Activated CD8-positive, alpha-beta T cell treated with anti-CD3 and anti-CD28 coated beads for 36 hours (primary cell): ENCODE measurements around the gene AUH. TPM values are rescaled to one million over a fixed set of nuclear protein-coding genes. Genes with fewer than 3 reads are reported as not detected.
"Not testable (repeated sequence)": the region's sequence is repeated elsewhere in the genome, so short reads cannot be mapped to it uniquely, and the experiment has no call there.

ENCODE experiments used
- ATAC-seq: fragments of 200-7000 bp; cut with Tn5 transposase; one replicate; pipeline ENCODE4 v1.10.0; 2021; ENCODE audit warnings: mild to moderate bottlenecking, moderate library complexity
- CTCF ChIA-PET: fragments of 350-600 bp; sonication (Branson Sonifier 250); formaldehyde crosslinking; loops from one replicate; lab custom pipeline; 2021; ENCODE audit warnings: antibody characterized with exemption; lab: Charles Lee
- POLR2A ChIA-PET: fragments of 350-600 bp; sonication (Branson Sonifier 250); formaldehyde crosslinking; loops from one replicate; lab custom pipeline; 2021; ENCODE audit warnings: antibody characterized with exemption; lab: Charles Lee
- DNase-seq: peaks from one replicate; pipeline ENCODE4 v3.0.0-alpha.2; 2020
- H3K27ac Mint-ChIP-seq: one replicate; pipeline ENCODE4 v1.8.0; 2021; ENCODE audit warnings: mild to moderate bottlenecking, mixed read lengths
- H3K27me3 Mint-ChIP-seq: one replicate; pipeline ENCODE4 v1.8.0; 2021; ENCODE audit warnings: mixed read lengths
- H3K36me3 Mint-ChIP-seq: one replicate; pipeline ENCODE4 v1.8.0; 2021; ENCODE audit warnings: low read depth, mixed read lengths
- H3K4me1 Mint-ChIP-seq: one replicate; pipeline ENCODE4 v1.8.0; 2021; ENCODE audit warnings: low read depth, mixed read lengths
- H3K4me3 Mint-ChIP-seq: one replicate; pipeline ENCODE4 v1.8.0; 2021; ENCODE audit warnings: mild to moderate bottlenecking, moderate library complexity, mixed read lengths
- H3K9me3 Mint-ChIP-seq: one replicate; pipeline ENCODE4 v1.8.0; 2021; ENCODE audit warnings: mixed read lengths
- intact Hi-C: fragments of 100-400 bp; cut with micrococcal nuclease; formaldehyde crosslinking; loops from one replicate; pipeline ENCODE4 v1.10.0; 2022
- total RNA-seq, 2 experiments: library from RNA; stranded (reverse); gene quantifications; one replicate each; pipeline ENCODE4 v1.2.3, GENCODE V29; 2021
- TF ChIP-seq, protein P1 (sequence below): fragments of 200-600 bp; IDR thresholded peaks from one replicate; pipeline ENCODE4 v1.8.0; 2022; ENCODE audit warnings: antibody characterized with exemption, mild to moderate bottlenecking

AUH gene
- total RNA-seq, 2 experiments from 2014 or later, result 30.8 to 31.1 TPM

- POLR2A ChIA-PET, result no interaction called here
- H3K27me3 Mint-ChIP-seq, result peaks cover 9% of the 10 kb centered on the region
- TF ChIP-seq, protein P1, sequence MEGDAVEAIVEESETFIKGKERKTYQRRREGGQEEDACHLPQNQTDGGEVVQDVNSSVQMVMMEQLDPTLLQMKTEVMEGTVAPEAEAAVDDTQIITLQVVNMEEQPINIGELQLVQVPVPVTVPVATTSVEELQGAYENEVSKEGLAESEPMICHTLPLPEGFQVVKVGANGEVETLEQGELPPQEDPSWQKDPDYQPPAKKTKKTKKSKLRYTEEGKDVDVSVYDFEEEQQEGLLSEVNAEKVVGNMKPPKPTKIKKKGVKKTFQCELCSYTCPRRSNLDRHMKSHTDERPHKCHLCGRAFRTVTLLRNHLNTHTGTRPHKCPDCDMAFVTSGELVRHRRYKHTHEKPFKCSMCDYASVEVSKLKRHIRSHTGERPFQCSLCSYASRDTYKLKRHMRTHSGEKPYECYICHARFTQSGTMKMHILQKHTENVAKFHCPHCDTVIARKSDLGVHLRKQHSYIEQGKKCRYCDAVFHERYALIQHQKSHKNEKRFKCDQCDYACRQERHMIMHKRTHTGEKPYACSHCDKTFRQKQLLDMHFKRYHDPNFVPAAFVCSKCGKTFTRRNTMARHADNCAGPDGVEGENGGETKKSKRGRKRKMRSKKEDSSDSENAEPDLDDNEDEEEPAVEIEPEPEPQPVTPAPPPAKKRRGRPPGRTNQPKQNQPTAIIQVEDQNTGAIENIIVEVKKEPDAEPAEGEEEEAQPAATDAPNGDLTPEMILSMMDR, result no peak
- no peaks in the 10 kb centered on the region for H3K9me3 Mint-ChIP-seq
- CTCF ChIA-PET, result interaction anchor here (0.6 to 0.9 kb wide), 2 partner anchors 42 to 469 kb away, joined by 3 read pairs; no protein-coding TSS in a partner anchor
- H3K36me3 Mint-ChIP-seq, result no peaks in the 10 kb centered on the region
- intact Hi-C loops, result no loop called here
- DNase-seq (no peak), ATAC-seq (no peak)
- H3K4me1 Mint-ChIP-seq, result no peaks in the 10 kb centered on the region
- no peak overlapping the region for H3K27ac Mint-ChIP-seq
- H3K4me3 Mint-ChIP-seq, result no peak overlapping the region
These were observed 21.9 kb upstream of the AUH start for GRCh38 chr9:91383577-91383976.

DNA sequence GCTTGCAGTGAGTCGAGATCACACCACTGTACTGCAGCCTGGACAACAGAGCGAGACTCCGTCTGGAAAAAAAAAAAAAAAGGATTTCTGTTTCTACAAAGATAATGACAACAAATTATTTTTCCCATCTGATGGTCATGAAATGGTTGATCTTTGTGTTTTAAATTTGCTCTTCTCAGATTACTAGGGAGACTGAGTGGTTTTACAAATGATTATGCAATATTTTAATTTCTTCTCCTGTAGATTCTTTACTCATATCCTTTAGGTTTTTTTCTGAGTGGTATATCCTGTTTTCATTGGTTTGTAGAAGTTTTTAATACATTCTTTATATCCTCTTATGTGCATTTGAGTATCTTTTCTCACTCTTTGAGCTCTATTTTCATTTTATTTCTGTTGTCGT lies 20.6 kb upstream of the AUH start:
- intact Hi-C loops, result no loop called here
- peaks cover 9% of the 10 kb centered on the region for H3K27me3 Mint-ChIP-seq
- no peaks in the 10 kb centered on the region for H3K36me3 Mint-ChIP-seq
- ChIA-PET CTCF (no interaction called here), POLR2A (no interaction called here)
- no peak for ATAC-seq
- no peak overlapping the region for H3K27ac Mint-ChIP-seq
- H3K4me1 Mint-ChIP-seq, result no peaks in the 10 kb centered on the region
- no peak overlapping the region for H3K4me3 Mint-ChIP-seq
- H3K9me3 Mint-ChIP-seq, result peaks cover 5% of the 10 kb centered on the region
- no peak for DNase-seq
- TF ChIP-seq, protein P1, result no peak

DNA sequence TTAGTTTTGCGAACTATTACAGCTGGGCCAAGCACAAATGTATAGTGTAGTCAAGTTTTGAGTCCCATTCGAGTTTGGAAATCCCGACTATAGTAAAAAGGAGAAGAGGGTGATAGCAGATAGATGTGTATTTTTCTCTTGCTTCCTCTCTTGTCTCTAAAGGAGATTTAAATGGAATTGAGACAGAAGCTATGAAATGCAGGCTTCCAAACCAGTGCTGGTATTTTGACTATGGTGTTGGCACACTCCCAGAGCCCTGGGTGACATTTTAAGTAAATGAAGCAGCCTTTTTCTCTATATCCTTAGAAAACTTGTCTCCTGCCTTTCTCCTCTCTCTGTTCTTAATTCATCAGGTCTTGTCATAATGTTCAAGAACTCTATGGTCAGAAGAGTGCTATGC lies 17.7 kb upstream of the AUH start:
- TF ChIP-seq, protein P1, result no peak
- intact Hi-C loops, result no loop called here
- H3K36me3 Mint-ChIP-seq, result no peaks in the 10 kb centered on the region
- H3K4me3 Mint-ChIP-seq, result no peak overlapping the region
- peaks cover 9% of the 10 kb centered on the region for H3K27me3 Mint-ChIP-seq
- no peak overlapping the region for H3K27ac Mint-ChIP-seq
- ChIA-PET POLR2A (no interaction called here), CTCF (no interaction called here)
- peaks cover 5% of the 10 kb centered on the region for H3K9me3 Mint-ChIP-seq
- ATAC-seq, result no peak
- H3K4me1 Mint-ChIP-seq, result peaks cover 4% of the 10 kb centered on the region
- no peak for DNase-seq

GRCh38 chr9:91378695-91379127 lies 17.0 kb upstream of the AUH start:
- Mint-ChIP-seq H3K9me3 (peaks cover 5% of the 10 kb centered on the region), H3K27ac (no peak overlapping the region), H3K27me3 (peaks cover 9% of the 10 kb centered on the region), H3K4me3 (no peak overlapping the region), H3K4me1 (peaks cover 4% of the 10 kb centered on the region), H3K36me3 (no peaks in the 10 kb centered on the region)
- ChIA-PET CTCF (no interaction called here), POLR2A (interaction anchor here (0.6 to 1.1 kb wide), 3 partner anchors 17 to 1767 kb away, joined by 3 read pairs; no protein-coding TSS in a partner anchor)
- ATAC-seq (no peak), DNase-seq (no peak)
- intact Hi-C loops, result no loop called here
- TF ChIP-seq, protein P1, result no peak

- H3K36me3 Mint-ChIP-seq, ATAC-seq: not testable (repeated sequence)
These were observed 16.3 kb upstream of the AUH start for GRCh38 chr9:91378054-91378453.

More at GRCh38 chr9:91378054-91378453, 16.3 kb upstream of the AUH start:
- CTCF ChIA-PET, DNase-seq, H3K27me3 Mint-ChIP-seq, intact Hi-C loops, H3K27ac Mint-ChIP-seq, H3K4me3 Mint-ChIP-seq, H3K9me3 Mint-ChIP-seq, H3K4me1 Mint-ChIP-seq: not testable (repeated sequence)
- POLR2A ChIA-PET, result interaction anchor here (0.6 to 1.2 kb wide), 5 partner anchors 17 to 1766 kb away, joined by 3 to 4 read pairs (median 3); no protein-coding TSS in a partner anchor
